Stomach (tissue), 4 donors: ENCODE measurements around the gene GAPVD1.

Experiments used
- CTCF ChIP-seq, 7 experiments: fragments of 450-650 bp in 4 of 7; fragments of 200-600 bp in 3 of 7; sonication (generic) in 3 of 7; IDR thresholded peaks; one replicate each; pipeline ENCODE4 v1.5.1; 2016 to 2019; ENCODE audit warnings: antibody characterized with exemption in 7 of 7, control low read depth in 2 of 7, mild to moderate bottlenecking in 1 of 7
- EP300 ChIP-seq: sonication (generic); formaldehyde crosslinking; IDR thresholded peaks from one replicate; pipeline ENCODE4 v1.6.1; 2017; ENCODE audit warnings: antibody characterized with exemption
- POLR2A ChIP-seq, 4 donors: fragments of 450-650 bp; IDR thresholded peaks; one replicate each; pipeline ENCODE4 v1.6.1; 2016; ENCODE audit warnings: antibody characterized with exemption in 4 of 4, control low read depth in 2 of 4, mild to moderate bottlenecking in 1 of 4, moderate library complexity in 1 of 4
- POLR2AphosphoS5 ChIP-seq, 3 donors: sonication (generic); formaldehyde crosslinking; IDR thresholded peaks; one replicate each; pipeline ENCODE4 v1.6.1; 2016; ENCODE audit warnings: antibody characterized with exemption in 3 of 3

GRCh38 chr9:125405938-125406809 is 144.5 kb downstream of the GAPVD1 start:
- no peak for TF ChIP-seq CTCF (IDR thresholded peaks at IDR 0.05)
- TF ChIP-seq POLR2A (IDR thresholded peaks at IDR 0.05) = no peak
- no peak for TF ChIP-seq POLR2AphosphoS5 (IDR thresholded peaks at IDR 0.05)
- TF ChIP-seq EP300 = no peak
